Skeletal muscle tissue (tissue), 4 donors: ENCODE measurements around the gene ZFAND2A. TPM values are rescaled to one million over a fixed set of nuclear protein-coding genes. Genes with fewer than 3 reads are reported as not detected.

Experiments used
- H3K27ac ChIP-seq: one replicate; pipeline ENCODE4 v1.7.0; 2013; ENCODE audit warnings: mild to moderate bottlenecking, low read depth, low read length, inconsistent platforms
- H3K27me3 ChIP-seq, 3 donors: one replicate each; pipeline ENCODE4 v1.7.0; 2013; ENCODE audit warnings: low read length in 3 of 3; ENCODE audit not compliant: control insufficient read depth in 3 of 3, insufficient read depth in 3 of 3
- H3K36me3 ChIP-seq, 3 donors: one replicate each; pipeline ENCODE4 v1.7.0; 2013; ENCODE audit warnings: low read length in 3 of 3; ENCODE audit not compliant: control insufficient read depth in 3 of 3, insufficient read depth in 3 of 3
- H3K4me1 ChIP-seq, 3 donors: one replicate each; pipeline ENCODE4 v1.7.0; 2013; ENCODE audit warnings: low read length in 3 of 3, mild to moderate bottlenecking in 3 of 3; ENCODE audit not compliant: control insufficient read depth in 3 of 3, insufficient read depth in 3 of 3
- H3K4me3 ChIP-seq, 3 donors: one replicate each; pipeline ENCODE4 v1.7.0; 2013; ENCODE audit warnings: low read length in 3 of 3
- H3K9ac ChIP-seq, 3 donors: one replicate each; pipeline ENCODE4 v1.7.0; 2013; ENCODE audit warnings: low read length in 3 of 3, mild to moderate bottlenecking in 3 of 3, moderate library complexity in 2 of 3, low read depth in 1 of 3
- H3K9me3 ChIP-seq, 3 donors: one replicate each; pipeline ENCODE4 v1.7.0; 2013; ENCODE audit warnings: low read length in 3 of 3; ENCODE audit not compliant: control insufficient read depth in 3 of 3
- total RNA-seq: library from RNA; depleted of rRNA; stranded (reverse); fragments of >200 nt; gene quantifications from one replicate; pipeline ENCODE4 v1.2.3, GENCODE V29; 2014
- donor health status: Osteomylitis.

Gene ZFAND2A
- total RNA-seq, 1 donor from 2014 or later, result 10.4 TPM

DNA sequence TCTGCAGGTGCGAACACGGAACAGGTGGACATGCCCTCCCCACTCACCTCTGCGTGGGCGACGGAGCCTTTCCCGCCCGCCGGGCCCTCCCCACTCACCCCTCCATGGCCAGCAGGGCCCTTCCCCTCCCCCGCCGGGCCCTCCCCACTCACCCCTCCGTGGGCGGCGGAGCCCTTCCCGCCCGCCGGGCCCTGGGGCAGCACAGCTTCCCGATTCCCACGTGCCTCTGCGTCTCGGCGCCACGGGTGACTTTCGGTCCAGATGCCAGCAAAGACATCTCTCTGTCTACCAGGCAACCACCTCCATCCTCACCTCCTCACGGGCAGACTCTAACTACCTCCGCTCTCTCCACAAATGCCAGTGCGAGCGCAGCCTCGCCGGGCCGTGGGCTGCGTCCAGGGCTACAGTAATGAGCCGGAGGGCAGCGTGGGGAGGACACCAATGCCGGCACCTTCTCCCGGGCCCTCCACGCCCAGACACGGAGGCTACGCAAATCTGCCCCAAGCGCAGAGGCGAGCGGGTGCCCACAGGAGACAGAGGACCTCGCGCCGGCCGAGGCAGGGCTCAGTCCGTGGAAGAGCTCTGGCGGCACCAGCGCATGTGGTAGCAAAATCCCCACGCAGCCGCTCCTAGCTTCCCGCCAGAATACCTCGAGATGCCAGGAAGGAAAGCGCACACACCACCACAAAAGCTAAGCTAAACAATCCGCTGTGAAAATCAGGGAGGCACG, 50.2 kb downstream of the ZFAND2A start:
- Histone ChIP-seq H3K4me1 (peaks cover 18 to 29% (median 25%) of the 10 kb centered on the region in 3 donors), H3K9ac (no peak overlapping the region), H3K9me3 (no peaks in the 10 kb centered on the region), H3K4me3 (no peak overlapping the region), H3K27me3 (no peaks in the 10 kb centered on the region), H3K27ac (no peak overlapping the region), H3K36me3 (no peaks in the 10 kb centered on the region)

DNA sequence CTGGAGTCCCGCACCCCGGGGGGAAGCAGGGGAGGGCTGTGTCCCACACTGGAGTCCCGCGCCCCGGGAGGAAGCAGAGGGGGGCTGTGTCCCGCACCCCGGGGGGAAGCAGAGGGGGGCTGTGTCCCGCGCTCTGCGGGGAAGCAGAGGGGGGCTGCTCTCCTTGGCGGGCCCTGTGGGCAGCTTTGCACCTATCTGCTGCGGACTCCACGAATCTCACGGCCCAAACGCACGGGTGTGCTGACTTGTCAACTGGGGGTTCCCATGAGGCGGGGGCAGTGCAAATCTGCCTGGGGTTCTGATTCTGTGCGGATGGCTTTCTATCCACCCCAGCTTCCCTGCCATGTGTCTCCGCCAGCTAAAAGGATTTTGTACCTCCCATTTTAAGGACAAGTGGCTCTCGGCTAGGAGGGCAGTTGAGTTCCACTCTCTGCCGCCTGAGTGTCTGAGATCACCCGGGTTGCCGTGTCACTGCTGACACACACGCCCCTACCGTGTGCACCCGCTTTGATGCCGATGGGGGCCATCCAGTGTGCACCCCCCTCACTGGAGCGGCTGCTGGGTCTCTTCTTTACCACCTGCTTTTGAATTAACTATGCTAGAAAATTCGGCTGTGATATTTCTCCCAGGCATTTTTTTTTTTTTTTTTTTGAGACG, 51.6 kb downstream of the ZFAND2A start:
- no peak overlapping the region for H3K9ac ChIP-seq
- no peaks in the 10 kb centered on the region for H3K9me3 ChIP-seq
- no peak overlapping the region for H3K4me3 ChIP-seq
- no peaks in the 10 kb centered on the region for H3K27me3 ChIP-seq
- peaks cover 18 to 38% (median 30%) of the 10 kb centered on the region in 3 donors for H3K4me1 ChIP-seq
- H3K36me3 ChIP-seq, result no peaks in the 10 kb centered on the region
- no peak overlapping the region for H3K27ac ChIP-seq

DNA sequence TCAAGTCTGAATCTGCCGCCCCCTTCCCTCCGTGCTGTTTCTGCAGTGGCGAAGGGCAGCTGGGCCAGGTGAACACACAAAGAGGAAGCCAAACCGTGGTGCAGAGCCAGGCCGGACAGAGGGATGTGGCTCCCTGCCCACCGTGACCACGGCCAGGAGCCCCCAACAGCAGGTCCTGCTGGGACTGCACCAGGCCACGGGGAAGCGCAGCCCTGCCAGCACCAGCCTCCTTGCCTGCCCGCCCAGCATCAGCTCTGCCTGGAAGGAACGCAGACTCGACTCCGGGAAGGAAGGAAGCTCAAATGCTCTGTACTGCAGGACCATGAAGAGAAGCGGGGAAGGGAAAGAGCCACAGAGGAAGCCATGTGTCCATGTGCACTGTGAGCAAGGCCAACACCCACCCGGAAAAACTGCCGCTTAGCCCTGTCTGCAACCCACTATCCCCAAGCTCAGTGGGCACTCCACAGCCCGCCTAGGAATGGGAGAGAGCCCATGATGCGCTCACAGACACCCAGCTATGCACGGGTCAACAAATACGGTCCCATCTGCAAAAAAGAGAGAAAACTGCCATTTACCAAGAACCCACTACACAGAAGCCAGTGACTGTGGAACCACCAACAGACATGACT, 53.1 kb downstream of the ZFAND2A start:
- Histone ChIP-seq H3K9me3 (no peaks in the 10 kb centered on the region), H3K27me3 (no peaks in the 10 kb centered on the region), H3K4me3 (peak overlapping the region in 2 of 3 donors; percentile 43 to 49), H3K4me1 (peaks cover 18 to 38% (median 28%) of the 10 kb centered on the region in 3 donors), H3K9ac (peak overlapping the region; percentile 47 to 79 (median 64)), H3K27ac (peak overlapping the region; percentile 74), H3K36me3 (no peaks in the 10 kb centered on the region)

DNA sequence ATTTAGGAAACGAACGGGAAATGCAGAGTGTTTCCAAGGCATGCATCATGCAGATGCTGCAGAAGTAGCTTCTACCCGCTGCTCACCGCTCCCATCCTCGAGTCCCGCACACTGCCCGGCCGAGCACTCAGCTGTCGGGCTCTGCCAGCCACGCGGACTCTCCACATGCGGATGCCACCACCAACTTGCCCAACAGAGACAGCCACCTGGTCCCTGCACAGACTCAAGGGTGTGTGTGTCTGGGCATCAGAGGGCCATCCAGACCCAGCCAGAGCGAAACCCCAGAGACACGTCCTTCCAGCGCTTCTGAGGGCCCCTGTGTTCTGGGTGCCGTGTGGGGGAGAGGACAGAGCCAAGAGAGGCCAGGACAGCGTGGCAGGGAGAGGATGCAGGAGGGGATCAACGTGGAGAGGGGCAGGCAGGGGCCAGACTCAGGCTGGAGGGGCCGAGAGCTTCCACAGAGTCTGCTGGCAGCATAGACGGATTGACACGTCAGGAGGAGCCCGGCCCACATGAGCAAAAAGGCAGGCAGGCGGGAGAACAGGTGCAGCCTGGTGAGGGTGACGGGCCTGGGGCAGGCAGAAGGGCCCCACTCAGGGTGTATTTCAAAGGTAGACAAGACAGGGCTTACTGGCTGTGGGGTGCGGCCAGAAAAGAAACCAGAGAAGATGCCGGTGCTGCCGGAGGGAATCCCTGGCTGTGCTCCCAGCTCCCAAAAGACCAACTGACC, 53.8 kb downstream of the ZFAND2A start:
- H3K4me1 ChIP-seq, result peaks cover 18 to 38% (median 28%) of the 10 kb centered on the region in 3 donors
- peak overlapping the region in 2 of 3 donors; percentile 43 to 60 for H3K4me3 ChIP-seq
- peak overlapping the region; percentile 47 to 79 (median 64) for H3K9ac ChIP-seq
- H3K9me3 ChIP-seq, result no peaks in the 10 kb centered on the region
- peak overlapping the region; percentile 74 for H3K27ac ChIP-seq
- H3K36me3 ChIP-seq, result no peaks in the 10 kb centered on the region
- H3K27me3 ChIP-seq, result no peaks in the 10 kb centered on the region

DNA sequence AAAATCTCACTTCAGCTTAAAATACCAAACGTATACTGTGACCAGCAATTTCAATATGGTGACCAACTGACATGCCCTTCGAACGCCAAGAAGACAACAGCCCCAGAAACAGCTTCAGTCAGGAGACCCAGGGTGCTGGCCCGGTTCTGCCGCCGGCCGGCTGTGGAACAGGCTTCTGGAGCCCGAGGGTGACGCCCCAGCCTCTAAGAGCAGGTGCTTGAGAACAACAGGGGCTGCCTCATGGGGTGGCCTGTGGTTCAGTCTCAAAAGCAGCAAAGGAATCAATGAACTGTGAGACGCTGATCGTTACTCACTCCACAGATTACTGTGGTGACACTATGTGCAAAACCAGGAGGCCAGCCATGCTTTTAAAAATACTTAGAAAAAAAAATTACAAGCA, 54.8 kb downstream of the ZFAND2A start:
- no peaks in the 10 kb centered on the region for H3K9me3 ChIP-seq
- peaks cover 0 to 3% (median 0%) of the 10 kb centered on the region in 3 donors for H3K27me3 ChIP-seq
- peaks cover 18 to 38% (median 28%) of the 10 kb centered on the region in 3 donors for H3K4me1 ChIP-seq
- no peaks in the 10 kb centered on the region for H3K36me3 ChIP-seq
- no peak overlapping the region for H3K4me3 ChIP-seq
- H3K9ac ChIP-seq, result peak overlapping the region in 1 of 3 donors; percentile 25
- H3K27ac ChIP-seq, result no peak overlapping the region

DNA sequence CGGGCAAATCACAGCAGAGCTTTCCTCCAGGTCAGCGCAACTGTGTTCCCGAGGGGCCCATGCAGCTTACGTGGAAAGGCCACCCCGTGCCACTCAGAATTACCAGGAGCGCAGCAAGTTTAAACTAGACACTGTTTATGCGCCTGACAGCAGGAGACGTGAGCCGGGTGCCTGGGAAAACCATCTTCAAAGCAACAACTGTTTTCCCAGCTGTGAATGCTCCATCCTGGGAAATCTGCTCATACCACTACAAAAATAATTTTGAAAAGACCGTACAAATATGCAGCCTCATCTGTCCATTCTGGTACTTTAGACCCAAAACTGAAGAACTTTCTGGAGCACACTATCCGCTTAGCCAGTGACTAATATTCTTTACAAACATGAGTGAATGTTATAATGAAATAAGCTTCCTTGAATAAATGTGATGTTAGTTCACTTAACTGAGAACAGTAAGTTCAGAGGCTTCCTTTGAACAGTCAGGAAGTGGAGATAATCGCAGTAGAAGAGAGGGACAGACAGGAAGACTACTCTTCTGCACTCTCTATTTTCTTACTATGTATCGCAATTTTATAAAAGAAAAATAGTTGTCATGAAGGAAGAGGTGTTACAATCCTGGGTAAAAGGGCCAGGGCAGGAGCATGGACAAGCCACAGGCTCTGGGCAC, 55.3 kb downstream of the ZFAND2A start:
- Histone ChIP-seq H3K9ac (peak overlapping the region in 1 of 3 donors; percentile 25), H3K4me1 (peaks cover 18 to 38% (median 28%) of the 10 kb centered on the region in 3 donors), H3K27me3 (peaks cover 0 to 3% (median 0%) of the 10 kb centered on the region in 3 donors), H3K4me3 (no peak overlapping the region), H3K9me3 (no peaks in the 10 kb centered on the region), H3K27ac (no peak overlapping the region), H3K36me3 (no peaks in the 10 kb centered on the region)

DNA sequence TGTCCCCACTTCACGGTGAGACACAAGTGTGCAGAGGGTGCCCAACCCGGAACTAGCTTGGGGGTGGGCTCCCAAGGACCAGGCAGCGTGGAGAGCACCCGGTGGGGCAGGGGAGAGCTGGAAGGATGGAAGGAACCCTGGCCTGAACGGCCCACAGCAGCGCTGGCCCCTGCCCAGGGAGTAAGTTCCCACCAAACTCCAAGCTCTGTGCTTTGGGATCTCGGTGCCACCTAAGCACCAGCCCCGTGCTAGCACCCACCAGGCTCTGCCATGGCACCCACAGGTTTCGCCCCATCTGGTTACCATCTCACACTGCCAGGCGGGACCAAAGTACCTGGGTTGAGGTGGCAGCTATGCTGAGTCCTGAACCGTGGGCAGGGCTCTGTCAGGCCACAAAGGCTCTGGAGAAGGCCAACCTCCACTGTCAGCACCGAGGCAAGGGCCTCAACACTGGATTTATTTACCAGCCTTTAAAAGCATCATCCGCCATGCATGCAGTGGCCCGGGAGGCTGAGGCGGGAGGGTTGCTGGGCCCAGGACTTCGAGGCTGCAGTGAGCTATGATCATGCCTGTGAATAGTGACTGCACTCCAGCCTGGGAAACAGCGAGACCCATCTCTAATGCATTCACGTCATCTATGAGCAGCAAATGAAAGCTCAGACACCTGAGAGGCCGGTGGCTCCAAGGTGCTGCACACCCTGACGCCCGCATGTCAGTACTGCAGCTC, 56.0 kb downstream of the ZFAND2A start:
- H3K4me3 ChIP-seq, result no peak overlapping the region
- H3K36me3 ChIP-seq, result no peaks in the 10 kb centered on the region
- H3K27ac ChIP-seq, result no peak overlapping the region
- H3K4me1 ChIP-seq, result peaks cover 18 to 38% (median 28%) of the 10 kb centered on the region in 3 donors
- H3K9me3 ChIP-seq, result no peaks in the 10 kb centered on the region
- H3K27me3 ChIP-seq, result peaks cover 0 to 3% (median 0%) of the 10 kb centered on the region in 3 donors
- no peak overlapping the region for H3K9ac ChIP-seq

DNA sequence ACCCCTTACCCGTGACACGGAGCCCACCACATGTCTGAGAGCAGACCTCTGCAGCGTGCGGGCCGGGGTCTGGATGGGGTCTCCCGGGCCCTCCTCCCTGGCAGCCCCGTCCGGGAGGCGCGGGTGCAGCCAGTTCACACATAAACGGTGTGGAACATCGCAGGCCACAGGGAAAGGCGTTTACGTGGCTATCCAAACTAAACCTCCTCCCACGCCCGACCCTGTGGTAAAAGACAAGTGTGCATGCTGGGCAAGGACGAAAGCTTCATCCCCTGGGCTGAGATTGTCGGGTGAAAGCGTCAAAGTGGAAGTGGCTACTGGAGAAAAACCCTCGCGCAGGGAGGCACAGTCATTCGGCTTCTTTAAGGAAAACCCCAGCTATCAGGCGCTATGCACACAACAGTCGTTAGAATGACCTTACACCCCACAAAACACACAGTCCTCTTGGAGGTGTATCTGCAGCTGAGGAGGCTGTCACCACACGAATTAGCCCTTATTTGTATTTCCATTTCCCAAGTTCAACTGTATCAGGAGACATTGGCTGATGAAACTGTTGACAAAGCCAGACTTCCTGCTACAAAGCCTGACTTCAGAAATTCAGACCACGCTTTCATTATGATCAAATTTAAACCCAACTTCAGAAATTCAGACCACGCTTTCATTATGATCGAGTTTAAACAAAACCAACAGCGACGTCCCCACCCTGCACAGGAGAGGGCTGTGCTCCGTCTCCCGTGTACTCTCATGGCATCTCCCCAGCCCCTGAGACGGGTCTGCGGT, 56.8 kb downstream of the ZFAND2A start:
- no peaks in the 10 kb centered on the region for H3K36me3 ChIP-seq
- no peaks in the 10 kb centered on the region for H3K9me3 ChIP-seq
- peaks cover 18 to 38% (median 28%) of the 10 kb centered on the region in 3 donors for H3K4me1 ChIP-seq
- H3K4me3 ChIP-seq, result no peak overlapping the region
- no peak overlapping the region for H3K9ac ChIP-seq
- peaks cover 0 to 3% (median 0%) of the 10 kb centered on the region in 3 donors for H3K27me3 ChIP-seq
- no peak overlapping the region for H3K27ac ChIP-seq
